SIG-M5 treated with dmso at 0.1 percent for 504 hours (cell line): ENCODE measurements around the gene ARHGAP25.
A peak's percentile ranks its signal among the peaks of the same experiment; 100 is the strongest.

Experiments
- DNase-seq: peaks from one replicate; lab custom pipeline; 2025; ENCODE audit not compliant: unreplicated experiment; lab: John Stamatoyannopoulos, UW

ARHGAP25 gene

GRCh38 chr2:68734688-68735525, at the start of gene ARHGAP25:
ARHGAP25 (plus strand) TSS chr2:68734811; CDS start chr2:68735200, 389 bp downstream.
- peak; percentile 88 for DNase-seq

GRCh38 chr2:68686178-68686577, 48.4 kb upstream of the ARHGAP25 start:
- DNase-seq = no peak

- DNase-seq = no peak
Measured at GRCh38 chr2:68687018-68687417, 47.6 kb upstream of the ARHGAP25 start.

- DNase-seq = peak; percentile 97
Measured at GRCh38 chr2:68689553-68690537, 44.8 kb upstream of the ARHGAP25 start.

GRCh38 chr2:68690851-68691250, 43.8 kb upstream of the ARHGAP25 start:
- no peak for DNase-seq

GRCh38 chr2:68692511-68692910, 42.1 kb upstream of the ARHGAP25 start:
- DNase-seq = peak; percentile 56

- DNase-seq = no peak
Measured at GRCh38 chr2:68693951-68694350, 40.7 kb upstream of the ARHGAP25 start.

GRCh38 chr2:68695971-68696370, 38.6 kb upstream of the ARHGAP25 start:
- no peak for DNase-seq

GRCh38 chr2:68696554-68696953, 38.1 kb upstream of the ARHGAP25 start:
- DNase-seq = no peak

GRCh38 chr2:68698567-68699377, 35.8 kb upstream of the ARHGAP25 start:
- no peak for DNase-seq

- no peak for DNase-seq
Measured at GRCh38 chr2:68700560-68700959, 34.1 kb upstream of the ARHGAP25 start.

- DNase-seq = no peak
Measured at GRCh38 chr2:68706637-68707036, 28.0 kb upstream of the ARHGAP25 start.

- no peak for DNase-seq
Measured at GRCh38 chr2:68708629-68709028, 26.0 kb upstream of the ARHGAP25 start.

GRCh38 chr2:68709421-68709911, 25.1 kb upstream of the ARHGAP25 start:
- DNase-seq = peak; percentile 70

- no peak for DNase-seq
Measured at GRCh38 chr2:68710336-68710735, 24.3 kb upstream of the ARHGAP25 start.

GRCh38 chr2:68710756-68711155, 23.9 kb upstream of the ARHGAP25 start:
- no peak for DNase-seq

- DNase-seq = peak; percentile 98
Measured at GRCh38 chr2:68714866-68715265, 19.7 kb upstream of the ARHGAP25 start.

- peak; percentile 53 for DNase-seq
Measured at GRCh38 chr2:68715353-68716041, 19.1 kb upstream of the ARHGAP25 start.

GRCh38 chr2:68716604-68717304, 17.9 kb upstream of the ARHGAP25 start:
- no peak for DNase-seq

- no peak for DNase-seq
Measured at GRCh38 chr2:68717305-68717661, 17.3 kb upstream of the ARHGAP25 start.
